Inflammatory macrophage (primary cell): ENCODE data around the gene BMP2.
A peak's percentile ranks its signal among the peaks of the same experiment; 100 is the strongest.

Source experiments
- DNase-seq, 2 donors: peaks; one replicate each; pipeline ENCODE4 v3.0.0-alpha.2; 2020 to 2022

Gene BMP2

DNA sequence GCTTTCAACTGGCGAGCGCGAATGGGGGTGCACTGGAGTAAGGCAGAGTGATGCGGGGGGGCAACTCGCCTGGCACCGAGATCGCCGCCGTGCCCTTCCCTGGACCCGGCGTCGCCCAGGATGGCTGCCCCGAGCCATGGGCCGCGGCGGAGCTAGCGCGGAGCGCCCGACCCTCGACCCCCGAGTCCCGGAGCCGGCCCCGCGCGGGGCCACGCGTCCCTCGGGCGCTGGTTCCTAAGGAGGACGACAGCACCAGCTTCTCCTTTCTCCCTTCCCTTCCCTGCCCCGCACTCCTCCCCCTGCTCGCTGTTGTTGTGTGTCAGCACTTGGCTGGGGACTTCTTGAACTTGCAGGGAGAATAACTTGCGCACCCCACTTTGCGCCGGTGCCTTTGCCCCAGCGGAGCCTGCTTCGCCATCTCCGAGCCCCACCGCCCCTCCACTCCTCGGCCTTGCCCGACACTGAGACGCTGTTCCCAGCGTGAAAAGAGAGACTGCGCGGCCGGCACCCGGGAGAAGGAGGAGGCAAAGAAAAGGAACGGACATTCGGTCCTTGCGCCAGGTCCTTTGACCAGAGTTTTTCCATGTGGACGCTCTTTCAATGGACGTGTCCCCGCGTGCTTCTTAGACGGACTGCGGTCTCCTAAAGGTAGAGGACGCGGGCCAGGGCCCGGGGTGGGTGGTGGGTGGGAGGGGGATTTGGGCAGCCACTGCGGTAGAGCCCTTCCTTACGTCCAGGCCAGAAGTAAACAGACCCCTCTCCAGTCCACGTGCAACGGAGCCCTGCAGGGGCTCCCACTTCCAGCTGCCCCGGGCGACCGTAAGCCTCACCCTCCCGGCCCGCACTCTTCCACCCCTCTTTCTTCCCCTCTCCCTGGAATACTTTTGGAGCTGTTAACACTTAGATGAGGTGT, 998 bp downstream of the BMP2 start:
- peak; percentile 2 to 20 for DNase-seq

DNA sequence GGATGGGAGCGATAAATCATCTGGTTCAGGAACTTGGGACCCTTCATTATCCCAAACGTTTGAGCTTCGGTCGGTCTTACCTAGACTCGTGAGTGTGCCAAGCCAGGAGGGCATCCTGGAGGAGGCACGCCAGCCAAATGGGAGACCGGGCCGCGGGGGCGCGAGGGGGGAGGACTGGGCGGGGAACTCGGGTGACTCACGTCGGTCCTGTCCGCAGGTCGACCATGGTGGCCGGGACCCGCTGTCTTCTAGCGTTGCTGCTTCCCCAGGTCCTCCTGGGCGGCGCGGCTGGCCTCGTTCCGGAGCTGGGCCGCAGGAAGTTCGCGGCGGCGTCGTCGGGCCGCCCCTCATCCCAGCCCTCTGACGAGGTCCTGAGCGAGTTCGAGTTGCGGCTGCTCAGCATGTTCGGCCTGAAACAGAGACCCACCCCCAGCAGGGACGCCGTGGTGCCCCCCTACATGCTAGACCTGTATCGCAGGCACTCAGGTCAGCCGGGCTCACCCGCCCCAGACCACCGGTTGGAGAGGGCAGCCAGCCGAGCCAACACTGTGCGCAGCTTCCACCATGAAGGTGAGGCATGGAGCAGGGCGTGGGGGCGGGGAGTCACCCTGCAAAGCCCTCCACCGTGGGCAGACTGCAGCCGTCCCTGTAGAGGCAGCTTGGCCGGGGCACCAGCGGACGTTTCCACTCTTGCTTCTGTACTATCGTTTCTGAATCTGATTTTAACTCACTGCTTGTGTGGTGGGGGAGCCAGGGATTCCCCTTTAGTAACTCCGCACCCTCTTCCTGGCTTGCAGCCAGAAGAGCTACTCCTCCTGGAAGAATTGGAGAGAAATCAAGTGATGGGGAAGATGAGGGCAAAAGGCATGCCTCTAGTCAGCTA, 2.7 kb downstream of the BMP2 start:
- no peak for DNase-seq

DNA sequence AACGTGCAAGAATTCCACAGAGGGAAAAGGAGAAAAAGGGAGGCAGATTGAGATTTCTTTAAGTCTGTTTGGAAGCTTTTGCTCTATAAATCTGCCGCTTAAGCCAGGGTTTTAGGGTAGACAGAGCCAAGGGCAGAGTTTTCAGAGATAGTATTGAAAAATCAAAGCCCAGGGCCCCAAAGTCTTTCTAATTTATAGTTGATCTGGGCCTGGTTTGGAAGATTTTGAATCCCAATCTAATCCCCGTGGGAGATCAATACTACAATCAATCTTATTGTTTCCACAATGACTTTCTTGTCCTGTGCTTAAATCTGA, 3.3 kb downstream of the BMP2 start:
- no peak for DNase-seq

DNA sequence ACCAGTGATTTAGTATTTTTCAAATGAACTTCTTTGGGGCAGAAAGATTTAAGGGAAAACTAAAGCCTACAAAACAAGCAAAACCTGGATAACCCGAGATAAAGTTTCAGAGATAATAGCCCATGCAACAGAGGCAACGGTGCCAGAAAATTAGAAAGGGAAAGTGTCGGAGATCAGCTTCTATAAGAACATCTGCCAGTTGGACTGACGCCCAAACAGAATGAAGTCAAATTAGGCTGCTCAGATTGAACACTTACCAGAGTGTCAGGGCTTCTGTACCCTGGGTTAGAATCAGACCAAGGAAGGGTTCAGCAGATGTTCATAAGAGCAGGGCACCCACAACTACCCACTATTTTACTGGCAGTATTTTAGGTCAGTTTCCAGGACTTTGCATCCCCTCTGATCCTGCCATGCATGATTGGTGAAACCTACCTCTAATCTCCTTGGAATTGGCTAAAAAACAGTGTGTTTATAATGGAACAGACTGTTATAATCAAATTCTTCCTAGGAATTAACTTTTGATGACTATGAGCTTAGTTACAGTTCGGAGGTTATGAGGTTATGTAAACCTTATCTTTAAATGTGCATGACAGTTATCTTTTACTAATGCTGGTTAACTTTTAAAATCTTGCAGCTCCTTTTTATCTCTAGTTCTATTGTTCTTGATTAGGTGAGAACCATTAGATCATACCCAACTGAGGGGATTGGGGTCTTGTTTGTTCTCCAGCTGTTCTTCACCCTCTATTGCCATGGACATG, 13.1 kb downstream of the BMP2 start:
- no peak for DNase-seq

GRCh38 chr20:6783752-6784151, 16.3 kb downstream of the BMP2 start:
- no peak for DNase-seq

- DNase-seq, result no peak
Observed at GRCh38 chr20:6784210-6784631, 16.7 kb downstream of the BMP2 start.

- DNase-seq, result no peak
Observed at GRCh38 chr20:6784767-6785166, 17.3 kb downstream of the BMP2 start.

DNA sequence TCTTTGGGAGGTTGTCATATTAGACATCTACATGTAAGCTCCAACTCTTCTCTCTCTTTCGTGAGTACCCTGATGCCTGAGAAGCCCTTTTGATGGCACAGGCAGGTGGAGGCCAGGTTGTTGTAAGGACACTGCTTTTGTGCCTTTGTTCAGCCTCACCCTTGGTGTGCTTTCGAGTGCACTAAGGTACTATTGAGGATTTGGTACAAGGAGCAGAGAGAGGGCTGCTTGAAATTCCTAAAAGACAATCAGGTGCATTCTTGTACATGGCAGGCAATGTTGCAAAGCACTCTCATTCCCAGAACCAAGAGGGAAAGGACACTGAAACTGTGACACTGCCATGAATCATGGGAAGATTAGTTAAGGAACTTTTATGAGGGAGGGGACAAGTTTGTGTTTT, 19.1 kb downstream of the BMP2 start:
- DNase-seq, result no peak

DNA sequence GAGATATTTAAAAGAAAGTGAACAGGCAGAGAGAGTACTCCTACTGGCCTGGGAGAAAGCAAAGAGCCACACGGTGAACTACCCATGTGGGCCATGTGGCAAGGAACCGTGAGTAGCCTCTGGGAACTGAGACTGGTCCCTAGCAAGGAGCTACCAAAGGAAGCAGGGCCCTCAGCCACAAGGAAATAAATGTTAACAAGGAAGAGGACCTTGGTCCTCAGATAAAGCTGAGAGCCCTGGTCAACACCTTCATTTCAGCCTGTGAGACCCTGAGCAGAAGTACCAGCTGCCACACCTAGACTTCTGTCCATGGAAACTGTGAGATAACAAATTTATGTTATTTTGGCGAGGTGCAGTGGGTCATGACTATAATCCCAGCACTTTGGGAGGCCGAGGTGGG, 25.3 kb downstream of the BMP2 start:
- DNase-seq, result no peak

- no peak for DNase-seq
Observed at GRCh38 chr20:6802227-6802626, 34.7 kb downstream of the BMP2 start.

- no peak for DNase-seq
Observed at GRCh38 chr20:6806275-6806674, 38.8 kb downstream of the BMP2 start.

- DNase-seq, result no peak
Observed at GRCh38 chr20:6811262-6812035, 44.0 kb downstream of the BMP2 start.

GRCh38 chr20:6812530-6812929, 45.0 kb downstream of the BMP2 start:
- DNase-seq, result no peak

GRCh38 chr20:6814945-6815344, 47.5 kb downstream of the BMP2 start:
- DNase-seq, result no peak

- DNase-seq, result no peak
Observed at GRCh38 chr20:6818033-6818808, 50.7 kb downstream of the BMP2 start.

GRCh38 chr20:6819599-6819998, 52.1 kb downstream of the BMP2 start:
- DNase-seq, result no peak

DNA sequence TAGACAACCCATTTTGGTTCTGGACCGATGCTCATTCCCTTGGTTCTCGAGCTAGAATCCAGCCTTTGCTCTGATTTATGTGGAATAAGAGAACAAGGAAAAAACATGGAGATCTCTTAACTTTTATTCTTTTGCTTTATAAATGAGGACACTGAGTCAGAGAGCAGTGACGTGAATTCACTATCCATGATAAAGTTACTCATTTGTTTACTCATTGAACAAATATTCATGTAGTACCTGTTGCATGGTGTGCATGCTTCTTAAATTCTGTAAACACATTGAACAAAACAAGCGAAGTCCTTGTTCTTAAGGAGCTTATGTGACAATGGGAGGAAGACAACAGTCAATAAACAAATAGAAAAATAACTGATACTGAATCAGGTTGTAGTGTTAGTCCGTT, 56.9 kb downstream of the BMP2 start:
- DNase-seq, result no peak

DNA sequence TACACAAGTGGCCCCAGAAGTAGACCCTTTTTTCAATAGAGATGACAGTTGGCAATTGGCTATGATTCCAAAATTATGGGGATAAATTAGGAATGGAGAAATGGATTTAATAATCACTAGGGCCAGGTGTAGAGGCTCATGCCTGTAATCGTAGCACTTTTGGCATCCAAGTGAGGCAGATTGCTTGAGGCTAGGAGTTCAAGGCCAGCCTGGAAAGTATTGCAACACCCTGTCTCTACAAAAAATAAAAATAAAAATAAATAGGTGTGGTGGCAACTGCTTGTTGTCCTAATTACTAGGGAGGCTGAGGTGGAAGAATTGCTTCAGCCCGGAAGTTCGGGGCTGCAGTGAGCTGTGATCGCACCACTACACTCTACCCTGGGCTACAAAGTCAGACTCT, 60.0 kb downstream of the BMP2 start:
- no peak for DNase-seq

DNA sequence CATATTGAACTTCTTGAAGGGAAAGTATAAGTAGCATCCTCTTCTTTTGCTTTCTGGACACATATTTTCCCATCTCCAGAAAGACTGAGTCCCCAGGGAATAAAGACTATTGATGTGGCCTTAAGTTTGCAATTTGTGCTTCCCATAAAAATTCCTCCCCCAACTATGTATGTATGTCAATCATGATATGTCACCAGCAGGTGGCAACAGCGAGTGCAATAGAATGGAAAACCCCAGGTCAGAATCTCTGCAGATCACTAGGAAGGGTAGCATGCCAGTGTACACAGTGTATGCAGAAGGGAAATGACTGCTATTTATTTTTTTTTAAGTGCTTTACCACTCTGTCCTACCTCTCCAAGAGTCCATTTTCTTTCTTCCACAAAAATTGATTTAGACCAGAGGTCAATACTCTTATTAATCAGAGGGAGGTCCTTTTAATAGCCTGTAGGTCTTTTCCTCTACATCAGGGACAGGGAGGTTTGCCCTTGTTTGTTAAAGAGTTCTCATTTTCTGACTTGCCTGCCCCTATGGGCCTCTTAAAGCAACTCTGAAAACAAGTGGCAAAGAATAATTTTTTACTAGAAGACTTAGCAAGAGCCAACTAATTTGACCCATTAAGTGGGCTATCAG, 61.4 kb downstream of the BMP2 start:
- DNase-seq, result peak; percentile 66 to 72

DNA sequence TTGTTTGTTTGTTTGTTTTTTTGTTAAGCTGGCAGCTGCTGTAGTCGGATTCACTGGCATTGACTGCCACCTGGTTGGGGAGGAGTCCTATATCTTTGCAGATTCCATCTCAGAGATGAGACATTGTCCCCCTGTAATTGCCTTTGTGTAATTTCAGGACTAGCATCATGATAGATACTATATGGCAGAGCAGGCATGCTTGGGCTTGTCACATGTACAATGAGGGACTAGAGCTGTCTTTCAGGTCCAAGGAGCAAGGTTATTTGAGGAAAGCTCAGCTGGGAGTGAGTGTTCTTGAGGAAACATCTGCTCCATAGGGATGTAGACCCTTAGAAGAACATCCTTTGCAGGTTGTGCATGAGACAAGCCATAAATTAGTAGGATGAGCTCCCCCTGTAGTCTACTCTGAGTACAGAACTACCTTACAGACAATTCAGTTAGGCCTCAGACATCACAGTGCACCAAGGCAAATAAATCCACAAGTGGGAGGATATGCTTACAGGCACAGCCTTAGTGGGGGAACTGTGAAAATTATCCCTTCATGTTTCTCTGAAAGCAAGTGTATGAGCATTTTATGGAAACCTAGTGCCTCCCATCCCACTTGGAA, 62.1 kb downstream of the BMP2 start:
- DNase-seq, result peak in 1 of 2 donors; percentile 1
